22Rv1 (cell line): Measurements from ENCODE around the gene ENOSF1.

Experiments used
- H3K27ac ChIP-seq: fragments of 450-650 bp; 2 replicates; pipeline ENCODE4 v1.5.1; 2017
- ZFX ChIP-seq: fragments of 450-650 bp; IDR thresholded peaks from 2 replicates; pipeline ENCODE4 v1.6.1; 2017; ENCODE audit warnings: antibody characterized with exemption, borderline replicate concordance
- TF ChIP-seq, protein P1 (sequence below): fragments of 450-650 bp; IDR thresholded peaks from 2 replicates; pipeline ENCODE4 v1.5.1; 2017; ENCODE audit warnings: mild to moderate bottlenecking

ENOSF1 gene

DNA sequence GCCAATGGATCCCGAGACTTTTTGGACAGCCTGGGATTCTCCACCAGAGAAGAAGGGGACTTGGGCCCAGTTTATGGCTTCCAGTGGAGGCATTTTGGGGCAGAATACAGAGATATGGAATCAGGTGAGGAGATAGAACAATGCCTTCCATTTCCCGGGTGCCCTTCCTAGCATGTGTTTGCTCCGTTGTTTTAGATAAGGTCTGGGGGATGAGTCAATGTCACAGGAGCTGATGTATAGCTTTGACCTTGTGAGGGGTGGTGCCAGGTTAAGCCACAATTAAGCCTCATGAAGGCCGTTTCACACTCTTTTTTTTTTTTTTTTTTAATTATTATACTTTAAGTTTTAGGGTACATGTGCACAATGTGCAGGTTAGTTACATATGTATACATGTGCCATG is 50.2 kb downstream of the ENOSF1 start:
- no peak overlapping the region for H3K27ac ChIP-seq
- TF ChIP-seq, protein P1, sequence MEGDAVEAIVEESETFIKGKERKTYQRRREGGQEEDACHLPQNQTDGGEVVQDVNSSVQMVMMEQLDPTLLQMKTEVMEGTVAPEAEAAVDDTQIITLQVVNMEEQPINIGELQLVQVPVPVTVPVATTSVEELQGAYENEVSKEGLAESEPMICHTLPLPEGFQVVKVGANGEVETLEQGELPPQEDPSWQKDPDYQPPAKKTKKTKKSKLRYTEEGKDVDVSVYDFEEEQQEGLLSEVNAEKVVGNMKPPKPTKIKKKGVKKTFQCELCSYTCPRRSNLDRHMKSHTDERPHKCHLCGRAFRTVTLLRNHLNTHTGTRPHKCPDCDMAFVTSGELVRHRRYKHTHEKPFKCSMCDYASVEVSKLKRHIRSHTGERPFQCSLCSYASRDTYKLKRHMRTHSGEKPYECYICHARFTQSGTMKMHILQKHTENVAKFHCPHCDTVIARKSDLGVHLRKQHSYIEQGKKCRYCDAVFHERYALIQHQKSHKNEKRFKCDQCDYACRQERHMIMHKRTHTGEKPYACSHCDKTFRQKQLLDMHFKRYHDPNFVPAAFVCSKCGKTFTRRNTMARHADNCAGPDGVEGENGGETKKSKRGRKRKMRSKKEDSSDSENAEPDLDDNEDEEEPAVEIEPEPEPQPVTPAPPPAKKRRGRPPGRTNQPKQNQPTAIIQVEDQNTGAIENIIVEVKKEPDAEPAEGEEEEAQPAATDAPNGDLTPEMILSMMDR: no peak
- TF ChIP-seq ZFX: no peak

DNA sequence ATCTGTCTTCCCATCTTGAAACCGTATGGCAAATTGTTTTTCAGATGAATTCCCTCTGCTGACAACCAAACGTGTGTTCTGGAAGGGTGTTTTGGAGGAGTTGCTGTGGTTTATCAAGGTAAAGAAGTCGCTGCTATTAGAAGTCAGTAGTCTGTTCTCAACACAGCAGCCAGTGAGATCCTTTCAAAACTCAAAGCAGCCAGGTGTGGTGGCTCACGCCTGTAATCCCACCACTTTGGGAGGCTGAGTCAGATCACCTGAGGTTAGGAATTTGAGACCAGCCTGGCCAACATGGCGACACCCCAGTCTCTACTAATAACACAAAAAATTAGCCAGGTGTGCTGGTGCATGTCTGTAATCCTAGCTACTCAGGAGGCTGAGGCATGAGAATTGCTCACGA is 52.8 kb downstream of the ENOSF1 start:
- peak overlapping the region; percentile 99 for H3K27ac ChIP-seq
- TF ChIP-seq, protein P1: no peak
- no peak for TF ChIP-seq ZFX

DNA sequence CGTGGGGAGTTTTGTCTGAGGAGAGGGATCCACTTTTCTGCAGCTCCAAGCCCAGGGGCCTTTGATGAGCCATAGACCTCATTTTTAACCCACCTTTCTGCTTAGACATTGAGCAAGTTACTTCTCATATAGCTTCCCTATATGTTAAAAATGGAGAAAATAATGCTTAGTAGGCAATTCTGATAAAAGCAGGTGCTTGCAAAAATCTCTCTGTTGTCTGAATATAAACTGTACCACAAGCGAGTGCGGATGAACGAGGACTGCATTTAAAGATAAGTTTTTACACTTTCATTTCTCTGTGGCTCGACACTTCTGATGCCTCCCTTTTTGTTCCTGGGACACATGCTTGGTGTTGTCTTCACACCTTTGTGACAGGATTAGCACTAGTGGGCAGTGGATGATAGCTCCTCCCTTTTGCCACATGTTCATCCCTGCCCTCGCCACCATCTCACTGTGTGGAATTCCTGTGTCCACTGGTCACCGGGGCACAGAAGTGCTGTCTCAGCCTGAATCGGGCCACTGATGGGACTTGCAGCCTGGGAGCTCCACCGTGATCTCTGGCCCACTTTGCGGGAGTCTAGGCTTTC is 53.4 kb downstream of the ENOSF1 start:
- peak overlapping the region; percentile 99 for H3K27ac ChIP-seq

DNA sequence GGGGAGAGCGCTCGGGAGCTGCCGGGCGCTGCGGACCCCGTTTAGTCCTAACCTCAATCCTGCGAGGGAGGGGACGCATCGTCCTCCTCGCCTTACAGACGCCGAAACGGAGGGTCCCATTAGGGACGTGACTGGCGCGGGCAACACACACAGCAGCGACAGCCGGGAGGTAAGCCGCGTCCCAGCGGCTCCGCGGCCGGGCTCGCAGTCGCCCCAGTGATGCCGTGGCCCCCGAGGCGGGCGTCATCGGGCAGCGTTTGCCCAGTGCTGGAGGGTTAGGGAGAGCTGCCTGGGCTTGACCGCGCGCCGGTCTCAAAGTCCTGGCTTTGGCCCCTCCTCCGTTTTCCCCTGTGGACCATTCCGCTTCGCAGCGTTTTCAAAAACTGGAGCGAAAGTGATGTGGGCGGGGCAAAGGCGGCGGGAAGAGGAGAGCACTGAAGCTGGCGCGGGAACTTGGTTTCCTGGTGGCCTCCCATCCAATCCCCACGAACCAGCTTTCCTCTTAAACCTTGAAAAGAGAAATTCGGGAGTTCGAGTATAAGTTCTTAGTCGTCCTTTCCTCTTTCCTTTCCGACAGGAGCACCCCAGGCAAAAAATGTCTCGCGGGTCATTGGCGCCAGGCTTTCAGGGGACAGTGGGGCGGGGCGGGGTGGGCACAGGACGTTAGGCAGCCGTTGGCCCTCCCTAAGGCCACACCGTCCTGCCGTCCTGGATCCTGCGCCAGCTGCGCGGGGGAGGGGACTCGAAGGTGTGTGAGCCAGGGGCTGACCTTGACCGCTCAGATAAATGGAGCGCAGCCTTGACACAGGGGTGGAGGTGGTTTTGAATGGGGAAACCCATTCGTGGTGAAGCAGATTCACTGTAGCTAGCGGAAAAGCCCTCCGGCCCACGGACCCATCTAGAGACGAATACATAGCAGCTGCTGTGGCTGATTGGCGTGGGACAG is 54.2 kb downstream of the ENOSF1 start:
- TF ChIP-seq, protein P1: no peak
- no peak for TF ChIP-seq ZFX
- peak overlapping the region; percentile 99 for H3K27ac ChIP-seq

More for the DNA sequence above, 53.4 kb downstream of the ENOSF1 start:
- no peak for TF ChIP-seq ZFX
- TF ChIP-seq, protein P1: no peak

DNA sequence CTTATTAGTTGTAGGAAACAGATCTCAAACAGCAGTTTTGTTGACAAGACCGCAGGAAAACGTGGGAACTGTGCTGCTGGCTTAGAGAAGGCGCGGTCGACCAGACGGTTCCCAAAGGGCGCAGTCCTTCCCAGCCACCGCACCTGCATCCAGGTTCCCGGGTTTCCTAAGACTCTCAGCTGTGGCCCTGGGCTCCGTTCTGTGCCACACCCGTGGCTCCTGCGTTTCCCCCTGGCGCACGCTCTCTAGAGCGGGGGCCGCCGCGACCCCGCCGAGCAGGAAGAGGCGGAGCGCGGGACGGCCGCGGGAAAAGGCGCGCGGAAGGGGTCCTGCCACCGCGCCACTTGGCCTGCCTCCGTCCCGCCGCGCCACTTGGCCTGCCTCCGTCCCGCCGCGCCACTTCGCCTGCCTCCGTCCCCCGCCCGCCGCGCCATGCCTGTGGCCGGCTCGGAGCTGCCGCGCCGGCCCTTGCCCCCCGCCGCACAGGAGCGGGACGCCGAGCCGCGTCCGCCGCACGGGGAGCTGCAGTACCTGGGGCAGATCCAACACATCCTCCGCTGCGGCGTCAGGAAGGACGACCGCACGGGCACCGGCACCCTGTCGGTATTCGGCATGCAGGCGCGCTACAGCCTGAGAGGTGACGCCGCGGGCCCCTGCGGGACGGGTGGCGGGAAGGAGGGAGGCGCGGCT is 55.0 kb downstream of the ENOSF1 start, which contains the start of gene TYMS:
TSS of gene TYMS (plus strand) at position 343 of the 690 bp plus-strand sequence. CDS start at position 433, 90 bp downstream.
- no peak for TF ChIP-seq ZFX
- TF ChIP-seq, protein P1: no peak; the same call in 1 of the 2 replicates
- H3K27ac ChIP-seq: peak within 1 kb of the TSS; percentile 99

DNA sequence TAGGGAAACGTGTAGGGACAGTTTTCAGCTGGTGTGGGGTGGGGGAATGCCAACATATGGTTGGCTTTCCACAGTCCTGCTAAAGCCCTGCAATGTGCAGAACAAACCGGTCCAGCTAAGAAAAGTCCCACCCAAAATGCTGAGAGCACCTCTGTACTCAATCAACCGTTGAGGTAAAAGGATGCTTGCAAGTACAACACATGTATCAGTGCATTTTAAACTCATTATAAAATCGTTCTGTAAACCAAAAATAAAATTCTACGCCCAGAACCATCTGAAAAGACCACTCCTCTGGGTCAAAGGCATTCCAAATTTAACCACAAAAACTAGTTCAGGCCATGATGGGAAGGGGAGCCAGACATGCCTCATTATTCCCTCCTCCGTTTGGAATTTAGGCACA is 57.0 kb downstream of the ENOSF1 start:
- TF ChIP-seq ZFX: no peak
- TF ChIP-seq, protein P1: no peak
- peak overlapping the region; percentile 99 for H3K27ac ChIP-seq
